Right atrium auricular region (tissue), 2 donors: ENCODE results near the gene PLPPR1. TPM values are rescaled to one million over a fixed set of nuclear protein-coding genes. Genes with fewer than 3 reads are reported as not detected.

ENCODE experiments used
- DNase-seq: peaks from one replicate; pipeline ENCODE4 v3.0.0-alpha.2; 2019; ENCODE audit warnings: low spot score
- H3K27ac ChIP-seq, 2 donors: fragments of 200-600 bp; sonication (generic); 1 replicate in 1 of 2; 2 replicates in 1 of 2; pipeline ENCODE4 v1.5.1; 2016 to 2019
- H3K27me3 ChIP-seq, 2 donors: fragments of 200-600 bp; sonication (generic); one replicate each; pipeline versions ENCODE4 v1.5.1 to v1.6.0; 2017 to 2019
- H3K36me3 ChIP-seq: fragments of 200-600 bp; sonication (generic); one replicate; pipeline ENCODE4 v1.5.1; 2016
- H3K4me1 ChIP-seq, 2 donors: fragments of 200-600 bp; sonication (generic); one replicate each; pipeline versions ENCODE4 v1.5.1 to v1.6.0; 2017 to 2019
- H3K4me3 ChIP-seq, 2 donors: fragments of 200-600 bp; sonication (generic); 1 replicate in 1 of 2; 2 replicates in 1 of 2; pipeline ENCODE4 v1.5.1; 2017 to 2019; ENCODE audit warnings: mild to moderate bottlenecking in 1 of 2, moderate library complexity in 1 of 2
- H3K9me3 ChIP-seq, 2 donors: fragments of 200-600 bp; sonication (generic); one replicate each; pipeline ENCODE4 v1.5.1; 2019
- CTCF ChIP-seq, 2 donors: fragments of 200-600 bp; sonication (generic); IDR thresholded peaks; one replicate each; pipeline ENCODE4 v1.5.1; 2019; ENCODE audit warnings: antibody characterized with exemption in 2 of 2
- total RNA-seq, 2 donors: library from RNA; depleted of rRNA; stranded (reverse); fragments of >200 nt; gene quantifications; one replicate each; pipeline ENCODE4 v1.1.0, GENCODE V29; 2016

PLPPR1 gene
- total RNA-seq, 2 donors from 2014 or later: not detected

DNA sequence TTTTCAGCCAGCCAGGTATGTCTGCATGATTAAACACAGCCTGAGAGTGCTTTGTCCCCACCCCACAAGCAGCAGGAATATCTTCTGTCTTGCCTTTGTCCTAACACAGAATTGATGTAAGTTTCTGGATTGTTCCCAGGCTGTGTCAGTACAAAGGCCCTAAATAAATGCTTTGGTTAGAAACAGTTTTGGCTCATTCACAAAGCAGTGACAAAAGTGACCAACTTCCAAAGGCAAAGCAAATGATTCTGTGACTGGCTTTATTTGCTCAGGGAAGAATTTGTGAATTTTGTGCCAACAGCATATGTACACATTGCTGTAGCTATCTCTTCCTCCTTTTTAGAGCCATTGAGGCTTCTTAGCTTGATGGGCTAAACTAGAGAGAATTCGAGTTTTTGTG, 133.7 kb downstream of the PLPPR1 start:
- H3K27me3 ChIP-seq: no peaks in the 10 kb centered on the region
- DNase-seq: no peak
- no peaks in the 10 kb centered on the region for H3K4me1 ChIP-seq
- H3K4me3 ChIP-seq: no peak overlapping the region
- H3K27ac ChIP-seq: no peak overlapping the region
- no peaks in the 10 kb centered on the region for H3K36me3 ChIP-seq
- no peaks in the 10 kb centered on the region for H3K9me3 ChIP-seq
- TF ChIP-seq CTCF (IDR thresholded peaks at IDR 0.05): no peak

DNA sequence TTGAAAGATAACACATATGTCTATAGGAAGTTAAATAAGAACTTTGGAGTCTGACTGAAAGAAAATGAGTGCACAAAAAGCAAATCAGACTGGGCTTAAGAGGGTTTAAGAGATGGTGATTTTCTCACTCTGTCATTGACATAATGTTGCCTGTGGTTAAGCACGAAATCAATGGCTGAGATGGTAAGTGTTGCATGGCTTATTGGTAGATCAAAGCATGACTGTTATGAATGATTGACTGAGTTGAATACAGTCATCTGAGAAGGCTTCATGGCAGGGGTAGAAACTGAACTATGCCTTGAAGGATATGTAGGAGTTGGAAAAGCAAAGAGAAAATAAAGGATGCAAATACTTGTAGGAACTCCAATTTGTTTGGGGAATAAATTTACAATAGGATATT, 136.6 kb downstream of the PLPPR1 start:
- no peaks in the 10 kb centered on the region for H3K36me3 ChIP-seq
- H3K27me3 ChIP-seq: no peaks in the 10 kb centered on the region
- TF ChIP-seq CTCF (IDR thresholded peaks at IDR 0.05): no peak
- H3K4me3 ChIP-seq: no peak overlapping the region
- H3K4me1 ChIP-seq: no peaks in the 10 kb centered on the region
- no peak for DNase-seq
- no peaks in the 10 kb centered on the region for H3K9me3 ChIP-seq
- no peak overlapping the region for H3K27ac ChIP-seq

GRCh38 chr9:101167490-101168134, 139.1 kb downstream of the PLPPR1 start:
- H3K9me3 ChIP-seq: no peaks in the 10 kb centered on the region
- no peaks in the 10 kb centered on the region for H3K4me1 ChIP-seq
- no peaks in the 10 kb centered on the region for H3K36me3 ChIP-seq
- no peaks in the 10 kb centered on the region for H3K27me3 ChIP-seq
- H3K4me3 ChIP-seq: no peak overlapping the region
- no peak for TF ChIP-seq CTCF (IDR thresholded peaks at IDR 0.05)
- no peak for DNase-seq
- no peak overlapping the region for H3K27ac ChIP-seq

GRCh38 chr9:101172616-101173015, 144.1 kb downstream of the PLPPR1 start:
- no peaks in the 10 kb centered on the region for H3K27me3 ChIP-seq
- H3K9me3 ChIP-seq: peaks cover 0 to 14% of the 10 kb centered on the region in 2 donors
- TF ChIP-seq CTCF (IDR thresholded peaks at IDR 0.05): no peak
- no peaks in the 10 kb centered on the region for H3K36me3 ChIP-seq
- H3K4me3 ChIP-seq: no peak overlapping the region
- DNase-seq: no peak
- H3K27ac ChIP-seq: no peak overlapping the region
- H3K4me1 ChIP-seq: no peaks in the 10 kb centered on the region

- no peak for DNase-seq
- no peak for TF ChIP-seq CTCF (IDR thresholded peaks at IDR 0.05)
- Histone ChIP-seq H3K27me3 (no peaks in the 10 kb centered on the region), H3K27ac (no peak overlapping the region), H3K4me1 (no peaks in the 10 kb centered on the region), H3K36me3 (no peaks in the 10 kb centered on the region), H3K4me3 (no peak overlapping the region), H3K9me3 (peaks cover 0 to 14% of the 10 kb centered on the region in 2 donors)
These were observed 145.4 kb downstream of the PLPPR1 start for GRCh38 chr9:101173907-101174306.

DNA sequence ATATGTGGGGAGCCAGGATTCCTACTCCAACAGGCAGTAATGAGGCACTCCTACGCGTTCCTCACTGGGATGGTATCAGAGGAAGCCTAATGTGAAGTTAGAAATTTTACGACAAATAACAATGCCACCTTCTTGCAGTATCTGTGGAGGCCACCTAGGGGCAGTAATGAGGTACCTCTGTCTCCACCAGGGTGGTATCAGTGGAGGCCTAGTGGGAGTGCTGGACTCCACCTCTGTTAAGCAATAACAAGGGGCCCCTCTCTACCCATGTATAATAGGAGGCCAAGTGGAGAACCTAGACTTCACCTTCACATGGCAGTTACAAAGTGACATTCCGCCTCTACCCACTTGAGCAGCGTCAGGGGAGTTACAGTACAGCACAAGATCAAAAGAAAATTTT, 147.9 kb downstream of the PLPPR1 start:
- no peaks in the 10 kb centered on the region for H3K36me3 ChIP-seq
- no peaks in the 10 kb centered on the region for H3K4me1 ChIP-seq
- no peak overlapping the region for H3K27ac ChIP-seq
- H3K9me3 ChIP-seq: peaks cover 0 to 14% of the 10 kb centered on the region in 2 donors
- no peaks in the 10 kb centered on the region for H3K27me3 ChIP-seq
- no peak overlapping the region for H3K4me3 ChIP-seq
- no peak for DNase-seq
- TF ChIP-seq CTCF (IDR thresholded peaks at IDR 0.05): no peak
